ENCODE measurements around the gene CFAP251.

- TF ChIP-seq CTCF (IDR thresholded peaks at IDR 0.05): no peak
- TF ChIP-seq POLR2AphosphoS5 (IDR thresholded peaks at IDR 0.05): no peak
- no peak for TF ChIP-seq POLR2A (IDR thresholded peaks at IDR 0.05)
Observed at GRCh38 chr12:122040579-122041386, 122.4 kb downstream of the CFAP251 start.

Measured in prostate gland (tissue), 2 donors.